ENCODE results near the gene CECR2.

CECR2 gene

DNA sequence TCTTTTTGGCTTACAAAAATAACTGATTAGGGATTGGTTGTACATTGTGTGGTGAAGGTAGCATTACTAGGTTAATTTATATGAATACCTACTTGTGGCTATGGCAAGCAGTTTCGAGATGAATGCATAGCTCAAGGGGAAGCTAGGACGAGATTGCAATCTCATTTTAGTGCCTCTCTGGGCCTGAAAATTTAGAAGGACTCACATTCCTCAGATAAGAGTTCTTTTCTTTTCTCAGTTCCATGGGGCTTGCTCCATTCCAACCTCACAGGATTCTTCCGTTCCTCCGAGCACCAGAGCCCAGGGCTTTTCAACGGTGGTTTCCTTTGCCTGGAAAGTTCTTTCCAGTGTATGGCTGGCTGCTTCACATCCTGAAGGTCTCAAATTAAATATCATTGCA, 82.1 kb downstream of the CECR2 start:
- TF ChIP-seq POLR2AphosphoS5 (IDR thresholded peaks at IDR 0.05; ENCODE audit: low read depth, low read length) (no peak), SIN3A (IDR thresholded peaks at IDR 0.05; ENCODE audit: borderline replicate concordance, insufficient read depth, low read length) (no peak), TAF1 (IDR thresholded peaks at IDR 0.05; ENCODE audit: borderline replicate concordance, insufficient read depth, low read length) (no peak), FOXP2 (optimal IDR thresholded peaks at IDR 0.05; ENCODE audit: borderline replicate concordance, extremely low read depth, extremely low read length, insufficient read depth) (no peak)
- TF ChIP-seq, protein P1, sequence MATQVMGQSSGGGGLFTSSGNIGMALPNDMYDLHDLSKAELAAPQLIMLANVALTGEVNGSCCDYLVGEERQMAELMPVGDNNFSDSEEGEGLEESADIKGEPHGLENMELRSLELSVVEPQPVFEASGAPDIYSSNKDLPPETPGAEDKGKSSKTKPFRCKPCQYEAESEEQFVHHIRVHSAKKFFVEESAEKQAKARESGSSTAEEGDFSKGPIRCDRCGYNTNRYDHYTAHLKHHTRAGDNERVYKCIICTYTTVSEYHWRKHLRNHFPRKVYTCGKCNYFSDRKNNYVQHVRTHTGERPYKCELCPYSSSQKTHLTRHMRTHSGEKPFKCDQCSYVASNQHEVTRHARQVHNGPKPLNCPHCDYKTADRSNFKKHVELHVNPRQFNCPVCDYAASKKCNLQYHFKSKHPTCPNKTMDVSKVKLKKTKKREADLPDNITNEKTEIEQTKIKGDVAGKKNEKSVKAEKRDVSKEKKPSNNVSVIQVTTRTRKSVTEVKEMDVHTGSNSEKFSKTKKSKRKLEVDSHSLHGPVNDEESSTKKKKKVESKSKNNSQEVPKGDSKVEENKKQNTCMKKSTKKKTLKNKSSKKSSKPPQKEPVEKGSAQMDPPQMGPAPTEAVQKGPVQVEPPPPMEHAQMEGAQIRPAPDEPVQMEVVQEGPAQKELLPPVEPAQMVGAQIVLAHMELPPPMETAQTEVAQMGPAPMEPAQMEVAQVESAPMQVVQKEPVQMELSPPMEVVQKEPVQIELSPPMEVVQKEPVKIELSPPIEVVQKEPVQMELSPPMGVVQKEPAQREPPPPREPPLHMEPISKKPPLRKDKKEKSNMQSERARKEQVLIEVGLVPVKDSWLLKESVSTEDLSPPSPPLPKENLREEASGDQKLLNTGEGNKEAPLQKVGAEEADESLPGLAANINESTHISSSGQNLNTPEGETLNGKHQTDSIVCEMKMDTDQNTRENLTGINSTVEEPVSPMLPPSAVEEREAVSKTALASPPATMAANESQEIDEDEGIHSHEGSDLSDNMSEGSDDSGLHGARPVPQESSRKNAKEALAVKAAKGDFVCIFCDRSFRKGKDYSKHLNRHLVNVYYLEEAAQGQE (IDR thresholded peaks at IDR 0.05; ENCODE audit: insufficient read depth in 1 of 2, low read depth in 2 of 2, low read length in 2 of 2): no peak

DNA sequence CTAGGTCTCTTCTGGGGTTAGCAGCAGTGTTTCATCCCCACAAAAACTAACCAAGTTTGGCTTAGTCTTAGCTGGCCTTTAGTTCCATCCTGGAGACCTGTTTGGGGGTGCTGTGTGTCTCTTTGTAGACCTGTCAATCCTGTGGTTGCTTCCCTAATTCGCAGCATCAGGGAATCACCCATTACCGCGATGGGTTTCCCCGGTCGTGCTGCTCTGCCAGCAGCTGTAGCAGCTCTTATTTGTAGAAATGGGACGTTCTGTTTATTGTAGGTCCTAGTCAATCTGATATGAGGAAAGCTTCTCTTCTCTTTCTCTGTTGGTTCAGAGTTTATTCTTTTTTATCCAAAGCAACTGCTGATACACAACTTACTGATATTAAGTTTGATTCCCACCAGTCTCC, 91.6 kb downstream of the CECR2 start:
- no peak for TF ChIP-seq SIN3A (IDR thresholded peaks at IDR 0.05; ENCODE audit: borderline replicate concordance, insufficient read depth, low read length)
- TF ChIP-seq, protein P1 (IDR thresholded peaks at IDR 0.05; ENCODE audit: insufficient read depth in 1 of 2, low read depth in 2 of 2, low read length in 2 of 2): no peak
- no peak for TF ChIP-seq FOXP2 (optimal IDR thresholded peaks at IDR 0.05; ENCODE audit: borderline replicate concordance, extremely low read depth, extremely low read length, insufficient read depth)
- TF ChIP-seq POLR2AphosphoS5 (IDR thresholded peaks at IDR 0.05; ENCODE audit: low read depth, low read length): no peak
- TF ChIP-seq TAF1 (IDR thresholded peaks at IDR 0.05; ENCODE audit: borderline replicate concordance, insufficient read depth, low read length): no peak

DNA sequence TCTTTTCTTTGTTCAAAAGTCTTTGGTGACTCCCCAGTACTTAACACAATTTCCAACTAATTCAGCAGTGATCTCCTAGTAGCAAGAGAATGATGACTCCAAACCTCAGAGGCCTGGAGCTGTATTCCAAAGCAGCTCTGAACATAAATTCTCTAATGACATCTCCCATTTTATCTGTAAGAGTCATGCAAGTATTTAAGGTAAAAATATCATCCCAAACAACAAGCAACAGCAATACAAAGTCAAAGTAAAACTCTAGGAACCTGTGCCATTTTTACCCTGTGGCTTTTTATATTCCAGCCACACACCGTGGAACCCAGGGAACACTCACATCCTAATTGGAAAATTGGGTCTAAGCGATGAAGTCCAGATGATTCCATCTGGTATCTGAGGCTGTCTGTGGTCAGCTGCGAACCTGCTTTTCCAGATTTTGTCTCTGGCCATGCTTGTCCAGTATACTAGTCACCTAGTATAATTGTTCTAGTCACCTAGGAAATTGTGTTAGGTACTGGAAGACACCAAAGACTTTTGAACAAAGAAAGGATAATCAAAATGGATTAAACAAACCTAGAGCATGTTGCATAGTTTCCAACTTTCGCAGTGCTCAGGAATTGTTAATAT, 101.7 kb downstream of the CECR2 start:
- TF ChIP-seq FOXP2 (optimal IDR thresholded peaks at IDR 0.05; ENCODE audit: borderline replicate concordance, extremely low read depth, extremely low read length, insufficient read depth): no peak
- TF ChIP-seq TAF1 (IDR thresholded peaks at IDR 0.05; ENCODE audit: borderline replicate concordance, insufficient read depth, low read length): no peak
- TF ChIP-seq SIN3A (IDR thresholded peaks at IDR 0.05; ENCODE audit: borderline replicate concordance, insufficient read depth, low read length): no peak
- no peak for TF ChIP-seq POLR2AphosphoS5 (IDR thresholded peaks at IDR 0.05; ENCODE audit: low read depth, low read length)
- TF ChIP-seq, protein P1 (IDR thresholded peaks at IDR 0.05; ENCODE audit: insufficient read depth in 1 of 2, low read depth in 2 of 2, low read length in 2 of 2): no peak

DNA sequence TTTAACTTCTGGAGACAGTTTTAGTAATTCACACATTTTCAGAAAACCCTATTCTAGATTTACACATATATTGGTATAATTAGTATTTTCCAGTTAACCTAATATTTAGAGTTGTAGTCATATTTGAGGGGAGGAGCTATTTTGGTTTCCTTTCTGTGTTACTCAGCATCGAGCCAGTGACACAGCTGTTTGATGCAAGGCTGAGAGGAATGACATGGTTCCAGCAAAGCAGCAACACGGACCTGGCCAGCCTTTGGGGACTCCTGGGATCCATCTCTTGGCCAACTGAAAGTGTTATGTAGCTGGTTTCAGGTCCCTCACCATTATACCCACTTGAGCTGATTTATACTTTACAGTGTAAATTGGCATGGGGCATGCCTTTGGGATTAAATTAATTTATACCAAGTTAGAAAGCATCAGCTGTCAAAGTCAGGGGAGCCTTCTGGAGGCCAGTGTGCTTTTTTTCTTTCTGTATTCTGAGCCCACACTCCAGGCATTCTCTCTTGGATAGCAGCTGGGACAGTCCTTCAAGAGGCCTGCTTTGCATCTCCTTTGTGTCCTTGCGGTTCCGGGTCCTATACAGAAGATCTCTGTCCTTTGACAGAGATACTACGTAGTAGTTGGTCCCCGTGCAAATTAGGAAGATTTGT, 102.8 kb downstream of the CECR2 start:
- TF ChIP-seq POLR2AphosphoS5 (IDR thresholded peaks at IDR 0.05; ENCODE audit: low read depth, low read length) (no peak), FOXP2 (optimal IDR thresholded peaks at IDR 0.05; ENCODE audit: borderline replicate concordance, extremely low read depth, extremely low read length, insufficient read depth) (no peak), TAF1 (IDR thresholded peaks at IDR 0.05; ENCODE audit: borderline replicate concordance, insufficient read depth, low read length) (no peak), SIN3A (IDR thresholded peaks at IDR 0.05; ENCODE audit: borderline replicate concordance, insufficient read depth, low read length) (no peak)
- TF ChIP-seq, protein P1 (IDR thresholded peaks at IDR 0.05; ENCODE audit: insufficient read depth in 1 of 2, low read depth in 2 of 2, low read length in 2 of 2): no peak

Measured in PFSK-1 (cell line).